22Rv1 (cell line): ENCODE measurements around the gene ZNF423.

Experiments used
- H3K27ac ChIP-seq: fragments of 450-650 bp; 2 replicates; pipeline ENCODE4 v1.5.1; 2017
- ZFX ChIP-seq: fragments of 450-650 bp; IDR thresholded peaks from 2 replicates; pipeline ENCODE4 v1.6.1; 2017; ENCODE audit warnings: antibody characterized with exemption, borderline replicate concordance
- TF ChIP-seq, protein P1 (sequence below): fragments of 450-650 bp; IDR thresholded peaks from 2 replicates; pipeline ENCODE4 v1.5.1; 2017; ENCODE audit warnings: mild to moderate bottlenecking

The ZNF423 gene

DNA sequence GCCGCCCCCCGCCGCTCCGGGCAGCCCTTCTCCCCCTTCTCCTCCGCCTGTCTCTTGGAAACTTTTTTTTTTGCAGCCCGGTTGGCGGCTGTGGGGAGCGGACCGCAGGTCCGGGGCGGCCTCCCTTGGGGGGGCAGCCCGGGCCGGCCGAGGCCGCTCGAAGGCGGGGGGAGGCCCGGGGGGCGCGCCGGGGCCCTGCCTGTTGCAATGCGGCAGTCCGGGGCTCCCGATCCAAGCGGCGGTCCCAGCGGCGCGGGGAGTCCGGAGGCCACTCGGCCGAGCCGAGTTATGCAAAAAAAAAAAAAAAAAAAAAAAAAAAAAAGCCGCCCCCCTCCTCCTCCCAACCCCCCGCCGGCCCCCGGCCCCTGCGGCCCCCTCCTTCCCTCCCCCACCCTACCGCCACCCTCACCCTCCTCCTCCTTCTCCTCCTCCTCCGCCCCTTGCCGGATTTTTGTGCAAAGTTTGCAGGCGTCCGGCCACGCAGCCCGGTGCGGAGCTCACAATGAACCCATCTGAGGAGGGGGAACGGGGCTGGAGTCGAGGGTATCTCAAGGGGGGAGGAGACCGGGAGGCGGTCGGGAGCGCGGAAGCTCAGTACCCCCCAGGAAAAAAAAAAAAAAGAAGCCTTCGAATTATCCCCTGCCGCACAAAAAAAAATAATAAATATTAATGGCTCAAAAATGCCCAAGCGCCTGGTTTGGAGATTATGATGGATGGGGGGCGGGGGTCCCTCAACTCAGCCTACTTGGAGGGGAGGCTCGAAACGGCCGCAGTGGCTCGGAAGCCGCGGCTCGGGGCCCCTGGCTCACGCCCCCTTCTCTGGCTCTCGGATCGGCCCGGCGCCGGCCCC, at the start of gene ZNF423:
Gene ZNF423 (minus strand): TSS at position 291 of the 850 bp plus-strand sequence. CDS start 338 bp downstream, outside the sequence.
- TF ChIP-seq, protein P1, sequence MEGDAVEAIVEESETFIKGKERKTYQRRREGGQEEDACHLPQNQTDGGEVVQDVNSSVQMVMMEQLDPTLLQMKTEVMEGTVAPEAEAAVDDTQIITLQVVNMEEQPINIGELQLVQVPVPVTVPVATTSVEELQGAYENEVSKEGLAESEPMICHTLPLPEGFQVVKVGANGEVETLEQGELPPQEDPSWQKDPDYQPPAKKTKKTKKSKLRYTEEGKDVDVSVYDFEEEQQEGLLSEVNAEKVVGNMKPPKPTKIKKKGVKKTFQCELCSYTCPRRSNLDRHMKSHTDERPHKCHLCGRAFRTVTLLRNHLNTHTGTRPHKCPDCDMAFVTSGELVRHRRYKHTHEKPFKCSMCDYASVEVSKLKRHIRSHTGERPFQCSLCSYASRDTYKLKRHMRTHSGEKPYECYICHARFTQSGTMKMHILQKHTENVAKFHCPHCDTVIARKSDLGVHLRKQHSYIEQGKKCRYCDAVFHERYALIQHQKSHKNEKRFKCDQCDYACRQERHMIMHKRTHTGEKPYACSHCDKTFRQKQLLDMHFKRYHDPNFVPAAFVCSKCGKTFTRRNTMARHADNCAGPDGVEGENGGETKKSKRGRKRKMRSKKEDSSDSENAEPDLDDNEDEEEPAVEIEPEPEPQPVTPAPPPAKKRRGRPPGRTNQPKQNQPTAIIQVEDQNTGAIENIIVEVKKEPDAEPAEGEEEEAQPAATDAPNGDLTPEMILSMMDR = no peak
- TF ChIP-seq ZFX = no peak
- no peak within 1 kb of the TSS for H3K27ac ChIP-seq

DNA sequence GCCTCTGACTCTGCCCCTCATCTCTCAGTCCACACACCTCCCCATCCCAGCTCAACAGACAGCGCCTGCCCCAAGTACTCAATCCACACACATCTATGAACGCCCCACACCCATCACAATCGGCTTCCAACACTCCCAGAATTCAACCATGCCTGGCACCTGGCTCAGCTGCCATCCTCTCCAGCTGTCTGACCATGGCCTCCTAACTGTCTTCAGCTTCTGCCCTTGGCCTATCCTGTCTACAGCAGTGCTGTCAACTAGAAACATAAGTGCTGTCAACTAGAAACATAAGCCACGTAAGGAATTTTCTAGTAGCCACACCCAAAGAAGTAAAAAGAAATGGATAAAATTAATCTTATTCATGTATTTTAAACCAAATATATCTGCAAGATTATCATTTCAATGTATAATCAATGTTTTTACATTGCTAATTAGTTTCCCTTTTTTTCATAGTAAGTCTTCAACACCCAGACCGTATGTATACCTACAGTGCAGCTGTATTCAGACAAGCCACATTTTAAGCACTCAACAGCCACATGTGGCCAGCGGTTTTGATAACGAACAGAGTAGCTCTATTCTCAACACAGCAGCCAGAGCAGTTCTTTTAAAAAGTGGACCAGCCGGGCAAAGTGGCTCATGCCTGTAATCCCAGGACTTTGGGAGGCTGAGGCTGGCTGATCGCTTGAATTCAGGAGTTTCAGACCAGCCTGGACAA, 48.6 kb upstream of the ZNF423 start:
- TF ChIP-seq, protein P1 = no peak
- TF ChIP-seq ZFX = no peak
- no peak overlapping the region for H3K27ac ChIP-seq

DNA sequence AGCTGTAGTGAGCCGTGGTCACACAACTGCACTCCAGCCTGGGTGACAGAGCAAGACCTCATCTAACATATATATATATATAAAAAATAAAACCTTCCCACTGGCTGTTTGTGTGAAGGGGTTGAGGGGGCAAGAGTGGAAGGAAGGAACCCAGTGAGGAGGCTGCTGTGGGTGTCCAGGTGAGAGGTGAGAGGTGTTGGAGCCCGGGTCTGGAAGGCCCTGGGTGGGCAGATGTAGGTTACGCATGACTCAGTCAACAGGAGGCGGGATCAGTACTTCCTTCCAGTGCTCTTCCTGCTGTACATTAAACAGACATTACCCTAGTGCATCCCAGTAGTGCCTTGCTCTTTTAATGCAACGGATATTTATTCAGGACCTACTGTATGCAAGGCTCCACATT, 47.0 kb upstream of the ZNF423 start:
- TF ChIP-seq, protein P1 = no peak
- no peak for TF ChIP-seq ZFX
- H3K27ac ChIP-seq = no peak overlapping the region

DNA sequence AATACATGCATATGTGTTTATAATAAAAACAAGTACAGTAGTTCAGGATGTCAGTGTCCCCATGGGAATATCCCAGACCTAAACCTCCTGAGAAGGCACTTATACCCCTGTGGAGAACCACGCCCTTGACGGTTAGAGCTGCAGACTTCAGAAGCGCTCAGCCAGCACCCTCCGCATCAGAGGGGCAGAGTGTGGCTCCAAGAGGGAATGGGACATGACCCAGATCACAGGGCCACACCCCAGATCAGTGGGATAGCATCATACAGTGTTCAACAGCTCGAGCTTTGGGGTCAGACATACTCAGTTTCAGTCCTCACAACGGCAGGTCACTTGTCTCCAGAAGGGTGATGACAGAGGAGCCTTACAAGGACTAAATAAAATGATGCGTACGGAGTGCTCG, 45.8 kb upstream of the ZNF423 start:
- no peak for TF ChIP-seq ZFX
- TF ChIP-seq, protein P1 = no peak
- H3K27ac ChIP-seq = no peak overlapping the region

DNA sequence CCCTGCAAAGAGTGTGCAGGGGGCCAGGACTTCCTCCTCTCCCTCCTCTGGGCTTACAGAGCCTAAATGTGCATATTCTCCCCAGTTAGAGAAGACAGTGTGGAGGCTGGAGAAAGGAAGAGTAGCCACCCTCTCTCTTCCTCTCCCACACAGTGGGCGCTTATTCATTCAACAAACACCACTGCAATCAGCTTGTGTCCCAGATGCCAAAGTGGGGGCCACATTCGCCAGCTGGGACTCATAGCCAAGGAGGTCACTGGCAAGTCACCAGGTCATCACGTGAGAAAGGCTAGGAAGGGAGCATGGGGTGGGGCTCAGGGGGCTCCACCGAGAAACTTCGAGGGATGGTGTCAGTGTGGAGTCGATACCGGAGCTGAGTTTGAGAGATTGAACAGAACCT, 45.0 kb upstream of the ZNF423 start:
- no peak for TF ChIP-seq ZFX
- TF ChIP-seq, protein P1 = no peak
- H3K27ac ChIP-seq = no peak overlapping the region

DNA sequence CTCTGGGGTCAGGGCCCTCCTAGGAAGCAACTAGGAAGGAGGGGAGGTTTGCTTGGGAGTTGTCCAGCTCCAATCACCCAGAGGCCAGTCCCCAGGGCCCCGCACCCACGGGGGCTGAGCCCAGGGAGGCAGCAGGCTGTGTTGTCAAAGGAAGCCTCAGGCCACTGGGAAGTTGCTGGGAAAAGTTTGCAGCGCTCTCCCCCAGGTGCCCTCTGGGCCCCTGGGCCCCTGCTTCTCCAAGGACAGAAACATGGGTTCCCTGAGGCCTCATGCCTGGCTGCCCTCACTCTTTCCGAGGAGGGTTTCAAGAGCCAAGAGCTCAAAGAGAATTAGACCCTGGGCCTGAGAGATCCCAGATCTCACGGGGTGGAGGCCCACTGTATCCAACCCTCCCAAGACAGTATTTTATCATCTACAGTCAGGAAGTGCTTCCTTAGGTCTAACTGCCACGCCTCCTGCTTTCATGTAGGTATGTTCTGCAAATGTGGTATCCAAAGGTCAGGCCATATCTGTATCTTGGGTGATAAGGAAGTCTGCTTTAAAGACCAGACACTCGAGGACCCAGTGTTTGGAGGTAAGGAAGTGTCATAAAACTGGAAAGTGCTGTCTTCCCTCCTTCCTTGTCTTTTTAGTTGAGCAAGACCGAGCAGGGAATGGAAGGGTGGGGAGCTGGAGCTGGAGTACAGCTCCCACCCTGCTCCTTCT, 44.2 kb upstream of the ZNF423 start:
- no peak overlapping the region for H3K27ac ChIP-seq
- no peak for TF ChIP-seq ZFX
- TF ChIP-seq, protein P1 = no peak
